Measurements from ENCODE around the gene SLC17A5.
"Not testable (repeated sequence)": the region's sequence is repeated elsewhere in the genome, so short reads cannot be mapped to it uniquely, and the experiment has no call there.

The SLC17A5 gene

DNA sequence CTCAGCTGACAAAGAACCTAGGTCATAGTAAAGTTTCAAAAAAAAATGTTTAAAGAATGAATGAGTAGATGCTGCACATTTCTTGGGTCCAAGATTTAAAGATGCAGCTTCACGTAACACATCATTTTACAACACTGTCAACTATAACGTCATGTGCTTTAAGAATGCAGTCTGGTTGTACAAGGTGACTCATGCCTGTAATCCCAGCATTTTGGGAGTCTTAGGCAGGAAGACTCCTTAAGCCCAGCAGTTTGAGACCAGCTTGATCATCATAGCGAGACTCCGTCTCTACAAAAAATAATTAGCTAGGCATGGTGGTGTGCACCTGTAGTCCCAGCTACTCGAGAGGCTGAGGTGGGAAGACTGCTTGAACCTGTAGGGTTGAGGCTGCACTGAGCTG is 21.9 kb downstream of the SLC17A5 start:
- no peaks in the 10 kb centered on the region for H3K36me3 ChIP-seq (replicated peaks; ENCODE audit: insufficient read depth, low read length)

GRCh38 chr6:73630401-73630800 is 23.4 kb downstream of the SLC17A5 start:
- Histone ChIP-seq H4K20me1 (ENCODE audit: insufficient read depth, low read length) (no peaks in the 10 kb centered on the region), H3K4me1 (ENCODE audit: low read length) (no peaks in the 10 kb centered on the region), H3K4me3 (ENCODE audit: low read length) (no peak overlapping the region), H3K27me3 (replicated peaks; ENCODE audit: insufficient read depth, low read length) (no peaks in the 10 kb centered on the region), H3K9me3 (replicated peaks; ENCODE audit: insufficient read depth, low read length) (no peaks in the 10 kb centered on the region), H3K4me2 (ENCODE audit: low read depth, low read length) (no peak overlapping the region), H3K36me3 (replicated peaks; ENCODE audit: insufficient read depth, low read length) (no peaks in the 10 kb centered on the region), H3K9ac (ENCODE audit: low read length) (no peak overlapping the region), H2AFZ (ENCODE audit: low read length) (no peak overlapping the region), H3F3A (ENCODE audit: insufficient read depth, low read length) (no peaks in the 10 kb centered on the region), H3K9me2 (replicated peaks; ENCODE audit: insufficient read depth, low read length) (no peaks in the 10 kb centered on the region), H3K27ac (ENCODE audit: low read length) (no peak overlapping the region), H3K79me2 (ENCODE audit: low read length) (no peaks in the 10 kb centered on the region)
- no peak for TF ChIP-seq EZH2 (optimal IDR thresholded peaks at IDR 0.05; ENCODE audit: low read depth, low read length)
- no peak for TF ChIP-seq EZH2phosphoT487 (IDR thresholded peaks at IDR 0.05; ENCODE audit: low read length)
- TF ChIP-seq CTCF (IDR thresholded peaks at IDR 0.05; ENCODE audit: low read length): no peak
- DNase-seq: no peak

More for the DNA sequence above, 21.9 kb downstream of the SLC17A5 start:
- Histone ChIP-seq H2AFZ (ENCODE audit: low read length) (no peak overlapping the region), H3K27ac (ENCODE audit: low read length) (no peak overlapping the region), H3K27me3 (replicated peaks; ENCODE audit: insufficient read depth, low read length) (no peaks in the 10 kb centered on the region), H3K9ac (ENCODE audit: low read length) (no peak overlapping the region), H3K4me1 (ENCODE audit: low read length) (no peaks in the 10 kb centered on the region), H3K4me3 (ENCODE audit: low read length) (no peak overlapping the region), H3K9me3 (replicated peaks; ENCODE audit: insufficient read depth, low read length) (no peaks in the 10 kb centered on the region), H3K4me2 (ENCODE audit: low read depth, low read length) (no peak overlapping the region), H4K20me1 (ENCODE audit: insufficient read depth, low read length) (no peaks in the 10 kb centered on the region), H3F3A (ENCODE audit: insufficient read depth, low read length) (no peaks in the 10 kb centered on the region), H3K9me2 (replicated peaks; ENCODE audit: insufficient read depth, low read length) (no peaks in the 10 kb centered on the region), H3K79me2 (ENCODE audit: low read length) (no peaks in the 10 kb centered on the region)
- DNase-seq: no peak
- TF ChIP-seq EZH2 (optimal IDR thresholded peaks at IDR 0.05; ENCODE audit: low read depth, low read length) (no peak), EZH2phosphoT487 (IDR thresholded peaks at IDR 0.05; ENCODE audit: low read length) (no peak), CTCF (IDR thresholded peaks at IDR 0.05; ENCODE audit: low read length) (no peak)

GRCh38 chr6:73624896-73625295 is 28.9 kb downstream of the SLC17A5 start:
- H4K20me1 ChIP-seq (ENCODE audit: insufficient read depth, low read length): no peaks in the 10 kb centered on the region
- H3K27ac ChIP-seq (ENCODE audit: low read length): no peak overlapping the region
- no peaks in the 10 kb centered on the region for H3K4me1 ChIP-seq (ENCODE audit: low read length)
- H2AFZ ChIP-seq (ENCODE audit: low read length): no peak overlapping the region
- no peak overlapping the region for H3K9ac ChIP-seq (ENCODE audit: low read length)
- H3K9me2 ChIP-seq (replicated peaks; ENCODE audit: insufficient read depth, low read length): no peaks in the 10 kb centered on the region
- no peaks in the 10 kb centered on the region for H3K27me3 ChIP-seq (replicated peaks; ENCODE audit: insufficient read depth, low read length)
- H3K36me3 ChIP-seq (replicated peaks; ENCODE audit: insufficient read depth, low read length): no peaks in the 10 kb centered on the region
- H3F3A ChIP-seq (ENCODE audit: insufficient read depth, low read length): no peaks in the 10 kb centered on the region
- H3K9me3 ChIP-seq (replicated peaks; ENCODE audit: insufficient read depth, low read length): no peaks in the 10 kb centered on the region
- no peak overlapping the region for H3K4me3 ChIP-seq (ENCODE audit: low read length)
- DNase-seq: no peak
- no peak overlapping the region for H3K4me2 ChIP-seq (ENCODE audit: low read depth, low read length)
- TF ChIP-seq EZH2 (optimal IDR thresholded peaks at IDR 0.05; ENCODE audit: low read depth, low read length) (no peak), EZH2phosphoT487 (IDR thresholded peaks at IDR 0.05; ENCODE audit: low read length) (no peak), CTCF (IDR thresholded peaks at IDR 0.05; ENCODE audit: low read length) (no peak)
- H3K79me2 ChIP-seq (ENCODE audit: low read length): no peaks in the 10 kb centered on the region

DNA sequence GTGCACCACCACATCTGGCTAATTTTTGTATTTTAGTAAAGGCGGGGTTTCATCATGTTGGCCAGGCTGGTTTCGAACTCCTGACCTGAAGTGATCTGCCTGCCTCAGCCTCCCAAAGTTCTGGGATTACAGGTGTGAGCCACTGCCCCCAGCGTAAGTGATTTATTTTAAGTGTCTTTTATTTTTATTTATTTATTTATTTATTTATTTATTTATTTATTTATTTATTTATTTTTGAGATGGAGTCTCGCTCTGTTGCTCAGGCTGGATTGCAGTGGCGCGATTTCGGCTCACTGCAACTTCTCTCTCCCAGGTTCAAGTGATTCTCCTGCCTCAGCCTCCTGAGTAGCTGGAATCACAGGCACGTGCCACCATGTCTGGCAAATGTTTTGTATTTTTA is 30.3 kb downstream of the SLC17A5 start:
- not testable (repeated sequence) for H3F3A ChIP-seq (ENCODE audit: insufficient read depth, low read length); H4K20me1 ChIP-seq (ENCODE audit: insufficient read depth, low read length); H2AFZ ChIP-seq (ENCODE audit: low read length); H3K27me3 ChIP-seq (replicated peaks; ENCODE audit: insufficient read depth, low read length); H3K4me3 ChIP-seq (ENCODE audit: low read length); H3K27ac ChIP-seq (ENCODE audit: low read length); H3K36me3 ChIP-seq (replicated peaks; ENCODE audit: insufficient read depth, low read length); H3K4me2 ChIP-seq (ENCODE audit: low read depth, low read length); H3K9me2 ChIP-seq (replicated peaks; ENCODE audit: insufficient read depth, low read length); H3K4me1 ChIP-seq (ENCODE audit: low read length); H3K9ac ChIP-seq (ENCODE audit: low read length); H3K79me2 ChIP-seq (ENCODE audit: low read length); DNase-seq; H3K9me3 ChIP-seq (replicated peaks; ENCODE audit: insufficient read depth, low read length)

DNA sequence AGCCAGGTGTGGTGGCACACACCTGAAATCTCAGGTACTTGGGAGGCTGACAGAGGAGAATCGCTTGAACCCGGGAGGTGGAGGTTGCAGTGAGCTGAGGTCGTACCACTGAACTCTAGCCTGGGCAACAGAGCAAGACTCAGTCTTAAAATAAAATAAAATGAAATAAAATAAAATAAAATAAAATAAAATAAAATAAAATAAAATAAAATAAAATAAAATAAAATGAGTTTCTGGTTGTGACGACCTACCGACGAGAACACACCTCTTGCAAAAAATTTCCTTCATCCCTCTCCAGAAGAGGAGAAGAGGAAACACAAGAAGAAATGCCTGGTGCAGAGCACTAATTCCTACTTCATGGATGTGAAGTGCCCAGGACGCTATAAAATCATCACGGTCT is 35.7 kb downstream of the SLC17A5 start:
- H3K9me2 ChIP-seq (replicated peaks; ENCODE audit: insufficient read depth, low read length); H2AFZ ChIP-seq (ENCODE audit: low read length); H3K36me3 ChIP-seq (replicated peaks; ENCODE audit: insufficient read depth, low read length); H3F3A ChIP-seq (ENCODE audit: insufficient read depth, low read length); H3K79me2 ChIP-seq (ENCODE audit: low read length); H3K27ac ChIP-seq (ENCODE audit: low read length); H3K27me3 ChIP-seq (replicated peaks; ENCODE audit: insufficient read depth, low read length); H3K4me2 ChIP-seq (ENCODE audit: low read depth, low read length); H3K9ac ChIP-seq (ENCODE audit: low read length); H3K4me3 ChIP-seq (ENCODE audit: low read length); H4K20me1 ChIP-seq (ENCODE audit: insufficient read depth, low read length); H3K9me3 ChIP-seq (replicated peaks; ENCODE audit: insufficient read depth, low read length); DNase-seq; H3K4me1 ChIP-seq (ENCODE audit: low read length): not testable (repeated sequence)

All from MM.1S (cell line).